ENCODE results near the gene CHPT1. TPM values are rescaled to one million over a fixed set of nuclear protein-coding genes. Genes with fewer than 3 reads are reported as not detected.
A peak's percentile ranks its signal among the peaks of the same experiment; 100 is the strongest.
"Not testable (repeated sequence)": the region's sequence is repeated elsewhere in the genome, so short reads cannot be mapped to it uniquely, and the experiment has no call there.

CHPT1 gene
- total RNA-seq, 2 donors from 2014 or later, result 90.8 to 132 TPM

DNA sequence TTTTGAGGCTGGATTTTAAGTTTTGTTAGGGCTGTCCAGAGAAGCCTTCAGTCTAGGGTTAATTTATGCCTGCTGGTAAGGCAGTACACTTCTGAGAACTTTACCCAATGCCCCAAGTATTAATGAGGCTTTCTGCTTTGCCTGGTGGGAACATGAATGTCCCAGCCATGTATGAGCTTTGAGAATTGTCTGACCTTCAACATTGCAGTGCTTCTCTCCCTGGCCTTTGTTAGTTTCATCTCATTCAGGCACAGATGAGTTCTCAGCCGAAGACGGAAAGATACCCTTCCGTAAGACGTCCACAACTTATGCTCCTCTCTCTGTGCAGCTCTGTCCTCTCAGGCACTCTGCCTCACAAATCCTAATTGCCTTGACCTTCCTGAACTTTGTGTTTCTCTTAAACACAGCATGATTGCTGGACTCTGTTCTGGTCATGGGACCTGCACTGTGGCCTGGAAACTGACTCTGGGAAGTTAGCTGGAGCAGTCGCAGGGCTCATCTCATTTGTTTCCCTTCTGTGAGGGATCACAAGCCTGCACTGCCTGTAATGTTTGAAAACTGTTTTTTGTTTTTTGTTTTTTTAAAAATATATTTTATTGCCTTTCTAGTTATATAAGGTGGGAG is 15.7 kb downstream of the CHPT1 start:
- intact Hi-C loops (cut with DNase I), result no loop called here
- peak; percentile 79 to 82 for ATAC-seq
- no peak for DNase-seq

DNA sequence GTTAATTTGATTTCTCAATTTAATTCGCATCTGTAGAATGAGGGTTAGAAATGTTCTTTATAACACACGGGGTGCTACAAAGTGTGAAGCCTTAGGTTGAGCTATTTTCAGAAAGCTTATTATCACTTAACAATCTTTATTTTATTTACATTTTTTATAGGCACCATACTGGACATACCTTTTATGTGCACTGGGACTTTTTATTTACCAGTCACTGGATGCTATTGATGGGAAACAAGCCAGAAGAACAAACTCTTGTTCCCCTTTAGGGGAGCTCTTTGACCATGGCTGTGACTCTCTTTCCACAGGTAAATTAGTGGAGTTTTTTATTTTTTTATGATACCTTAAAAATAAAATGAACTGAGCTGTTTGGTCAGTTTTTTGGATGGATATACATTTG is 16.5 kb downstream of the CHPT1 start:
- ATAC-seq, result no peak
- intact Hi-C loops (cut with DNase I), result no loop called here
- no peak for DNase-seq

DNA sequence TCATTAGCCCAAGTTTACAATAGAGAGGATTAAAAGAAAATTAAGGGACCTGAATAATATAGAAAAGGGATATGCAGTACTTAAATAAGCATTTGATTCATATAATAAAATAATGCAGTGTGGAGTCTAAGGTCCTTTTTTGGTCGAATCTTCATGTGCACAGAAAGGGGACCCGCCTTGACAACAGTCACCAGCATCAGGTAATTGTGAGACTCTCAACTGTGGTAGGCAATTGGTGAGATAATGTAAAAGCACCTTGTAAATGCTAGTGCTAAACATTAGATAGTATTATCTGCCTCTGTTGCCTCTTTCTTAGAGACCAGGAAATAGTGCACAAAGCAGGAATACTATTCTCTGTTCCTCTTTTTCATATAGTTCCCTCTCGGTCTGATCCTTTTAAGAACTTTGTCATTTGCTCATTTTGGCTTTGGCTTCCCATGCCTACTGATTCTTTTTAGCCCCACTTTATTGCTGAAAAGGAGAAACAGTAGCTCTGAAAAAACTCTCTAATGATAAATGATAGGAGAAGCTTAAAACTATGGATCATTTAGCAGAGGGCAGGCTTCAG is 17.5 kb downstream of the CHPT1 start:
- ATAC-seq (no peak), DNase-seq (no peak)
- intact Hi-C loops (cut with DNase I), result no loop called here

DNA sequence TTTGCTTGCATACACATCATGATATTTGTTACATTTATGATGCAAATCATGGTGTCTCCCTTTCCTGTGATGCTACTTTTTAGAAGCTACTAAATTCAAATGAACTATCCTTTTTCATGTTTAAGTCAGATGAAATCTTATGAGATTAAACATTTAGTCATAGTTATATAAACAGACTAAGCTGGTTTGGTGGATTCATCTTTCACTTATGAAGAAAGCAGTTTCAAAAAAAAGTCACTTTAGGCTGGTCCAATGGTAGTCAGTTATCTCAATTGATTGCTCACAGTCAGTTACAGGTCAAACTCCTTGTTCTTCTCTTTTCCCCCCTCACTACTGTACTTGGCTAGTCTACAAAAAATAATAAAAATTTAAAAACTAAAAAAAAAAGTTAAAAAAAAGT is 22.1 kb downstream of the CHPT1 start:
- ATAC-seq (no peak), DNase-seq (no peak)
- intact Hi-C loops (cut with DNase I), result no loop called here

DNA sequence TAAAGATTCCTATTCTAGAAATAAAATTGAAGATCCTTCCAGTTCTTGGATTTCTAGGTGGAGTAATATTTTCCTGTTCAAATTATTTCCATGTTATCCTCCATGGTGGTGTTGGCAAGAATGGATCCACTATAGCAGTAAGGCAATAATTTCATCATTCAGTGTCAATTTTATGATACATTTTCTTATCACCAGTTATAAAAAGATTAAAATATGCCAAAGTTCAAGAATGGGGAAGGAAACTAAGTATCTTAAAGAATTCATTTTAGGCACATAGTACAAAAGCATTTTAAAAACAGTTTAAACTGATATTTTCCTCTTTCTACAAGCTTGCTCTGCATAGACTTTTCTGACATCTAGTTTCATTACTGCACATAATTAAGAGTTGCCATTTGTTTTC is 22.7 kb downstream of the CHPT1 start:
- ATAC-seq (no peak), DNase-seq (no peak)
- intact Hi-C loops (cut with DNase I), result no loop called here

DNA sequence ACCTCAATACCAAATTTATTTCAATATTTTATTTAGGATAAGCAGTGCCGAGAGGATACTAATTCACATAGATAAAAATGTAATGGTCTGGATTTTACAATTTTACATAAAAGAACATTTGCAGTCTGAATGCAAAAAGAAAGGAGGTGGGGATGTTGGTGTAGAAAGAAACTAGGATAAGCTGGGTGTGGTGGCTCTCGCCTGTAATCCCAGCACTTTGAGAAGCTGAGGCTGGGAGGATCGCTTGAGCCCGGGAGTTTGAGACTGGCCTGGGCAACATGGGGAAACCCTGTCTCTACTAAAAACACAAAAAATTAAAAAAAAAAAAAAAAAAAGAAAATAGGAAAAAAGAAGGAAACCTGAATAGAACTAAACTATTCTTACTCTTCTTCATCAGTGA is 25.0 kb downstream of the CHPT1 start:
- intact Hi-C loops (cut with DNase I), result no loop called here
- ATAC-seq, result no peak
- DNase-seq, result no peak

DNA sequence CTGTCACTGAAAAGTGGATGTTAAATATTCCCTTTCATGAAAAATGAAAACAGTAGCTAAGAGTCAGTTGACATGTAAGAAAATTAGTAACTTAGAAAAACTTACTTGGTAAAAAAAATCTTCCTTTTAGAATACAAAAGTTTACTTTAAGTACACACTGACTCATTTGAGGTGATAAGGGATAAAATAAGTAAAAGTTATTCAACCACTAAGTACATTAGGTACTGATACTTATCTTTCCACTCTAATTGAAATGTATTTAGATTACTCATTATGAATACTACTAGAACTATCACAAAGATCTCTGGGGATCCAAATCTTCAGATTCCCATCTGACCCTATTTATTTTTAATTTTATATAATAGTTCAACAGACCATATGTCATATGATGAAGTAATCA is 29.7 kb downstream of the CHPT1 start:
- DNase-seq (no peak), ATAC-seq (no peak)
- intact Hi-C loops (cut with DNase I), result no loop called here

DNA sequence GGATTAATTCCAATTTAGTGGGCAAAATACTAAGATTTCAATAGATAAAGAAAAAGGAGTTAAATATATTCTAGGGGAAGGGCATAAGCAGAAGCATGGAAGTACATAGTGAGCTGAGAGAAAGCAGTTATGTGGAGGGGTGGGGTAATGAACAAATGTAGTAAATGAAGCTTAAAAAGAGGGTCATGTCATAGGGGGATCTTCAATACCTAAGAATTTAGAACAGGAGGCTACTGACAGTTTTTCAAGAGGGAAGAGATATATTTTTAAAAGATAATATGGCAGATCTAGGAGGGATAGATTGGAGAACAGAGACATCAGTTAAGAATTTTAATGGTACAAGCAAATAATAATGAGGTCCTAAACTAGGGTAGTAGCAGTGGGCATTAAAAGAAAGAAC is 32.4 kb downstream of the CHPT1 start:
- intact Hi-C loops (cut with DNase I), result no loop called here
- DNase-seq (no peak), ATAC-seq (no peak)

DNA sequence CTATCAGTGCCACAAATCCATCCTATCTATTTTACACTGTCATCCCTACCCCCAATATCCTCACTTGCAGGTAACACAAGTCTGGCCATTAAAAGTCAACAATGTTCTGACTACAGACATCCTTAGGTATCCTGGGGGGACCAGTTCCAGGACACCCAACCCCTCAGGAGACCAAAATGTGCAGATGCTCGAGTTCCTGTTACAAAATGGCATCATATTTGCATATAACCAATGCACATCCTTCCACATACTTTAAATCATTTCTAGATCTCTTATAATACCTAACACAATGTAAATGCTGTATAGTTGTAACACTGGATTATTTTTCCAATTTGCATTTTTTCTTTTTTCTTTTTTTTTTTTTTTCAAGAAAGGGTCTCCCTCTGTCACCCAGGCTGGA is 34.9 kb downstream of the CHPT1 start:
- no peak for DNase-seq
- ATAC-seq, result no peak
- intact Hi-C loops (cut with DNase I), result no loop called here

DNA sequence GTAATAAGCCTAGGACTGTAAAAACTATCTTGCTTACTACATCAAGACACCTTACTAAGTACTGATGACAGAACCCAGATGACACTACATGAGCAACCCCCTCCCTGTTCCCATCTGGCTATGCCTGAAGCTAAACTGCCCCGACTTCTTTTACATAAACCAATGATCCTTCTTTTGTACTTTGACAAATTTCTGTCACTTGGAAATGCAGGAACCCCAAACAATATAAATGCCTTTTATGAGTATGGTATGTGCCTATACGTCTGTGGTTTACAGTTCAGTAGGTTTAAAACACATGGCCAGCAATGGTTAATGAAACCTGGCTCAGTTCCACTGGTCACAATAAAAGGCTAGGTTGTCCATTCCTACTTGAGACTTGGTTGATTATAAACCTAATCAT is 35.7 kb downstream of the CHPT1 start:
- intact Hi-C loops (cut with DNase I), result no loop called here
- no peak for DNase-seq
- no peak for ATAC-seq

DNA sequence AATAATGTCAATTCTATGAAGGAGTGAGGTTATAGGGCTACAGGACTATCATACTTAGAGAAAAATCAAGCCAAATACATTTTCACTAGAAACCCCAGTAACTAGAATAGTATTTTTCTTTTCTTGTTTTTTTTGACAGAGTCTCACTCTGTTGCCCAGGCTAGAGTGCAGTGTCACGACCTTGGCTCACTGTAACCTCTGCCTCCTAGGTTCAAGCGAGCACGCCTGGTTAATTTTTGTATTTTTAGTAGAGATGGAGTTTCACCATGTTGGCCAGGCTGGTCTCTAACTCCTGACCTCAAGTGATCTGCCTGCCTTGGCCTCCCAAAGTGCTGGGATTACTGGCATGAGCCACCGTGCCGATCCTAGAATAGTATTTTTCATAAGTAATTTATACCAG is 37.0 kb downstream of the CHPT1 start:
- intact Hi-C loops (cut with DNase I); DNase-seq; ATAC-seq: not testable (repeated sequence)

DNA sequence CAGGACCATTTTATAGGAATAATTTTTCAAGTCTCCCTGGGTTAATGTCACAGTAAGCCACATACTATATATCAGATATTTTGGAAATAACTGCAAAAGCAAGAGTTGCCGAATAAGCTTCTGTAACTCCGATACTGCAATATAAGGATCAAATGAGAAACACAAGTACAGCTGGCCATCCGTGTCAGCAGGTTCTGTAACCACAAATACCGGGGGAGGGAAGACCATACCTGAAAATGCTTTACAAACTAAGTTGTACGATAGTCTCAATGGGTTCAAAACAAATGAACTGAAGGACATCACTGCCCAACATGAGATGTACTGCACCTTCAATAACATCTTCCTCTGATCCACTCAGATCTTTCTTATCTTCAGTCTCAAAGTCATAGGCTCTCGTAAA is 40.0 kb downstream of the CHPT1 start:
- DNase-seq (no peak), ATAC-seq (no peak)
- intact Hi-C loops (cut with DNase I), result no loop called here

DNA sequence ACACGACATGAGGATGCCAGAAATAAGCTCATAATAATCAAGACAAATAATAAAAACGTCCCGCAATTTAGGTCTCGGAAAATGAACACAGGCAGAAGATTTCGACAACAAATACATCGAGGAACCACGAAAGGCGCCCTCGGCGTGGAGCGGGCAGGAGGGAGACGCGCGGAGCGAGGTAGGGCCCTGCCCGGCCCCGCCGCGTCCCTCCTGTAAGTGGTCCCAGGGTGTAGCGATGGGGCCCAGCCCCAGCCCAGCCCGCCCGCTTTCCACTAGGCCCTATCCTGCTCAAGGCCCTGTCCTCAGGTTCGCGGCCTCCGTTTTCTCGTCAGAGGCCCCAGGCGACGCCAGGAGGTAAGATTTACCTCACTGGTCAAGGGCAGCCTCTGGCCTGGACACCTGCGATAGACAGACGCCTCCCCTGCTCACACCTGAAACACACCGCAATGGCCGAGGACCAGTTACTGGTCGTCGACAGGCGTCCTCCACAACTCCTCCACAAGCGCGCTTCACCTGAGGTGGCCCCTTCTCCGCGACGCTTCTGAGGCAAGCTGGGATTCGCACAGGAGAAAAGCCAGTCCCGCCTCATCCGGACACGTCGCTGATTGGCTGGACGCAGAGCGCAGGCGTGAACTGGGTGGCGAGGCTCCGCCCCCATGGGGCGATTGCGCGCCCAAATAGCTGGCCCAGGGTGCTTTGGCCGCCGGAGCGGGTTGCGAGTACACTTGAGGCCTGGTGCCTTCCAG is 41.7 kb downstream of the CHPT1 start, which contains the start of gene SYCP3:
Gene SYCP3, minus strand, starts transcription at position 543 of the 746 bp plus-strand sequence. CDS start 1,527 bp downstream, outside the sequence.
- DNase-seq (no peak), ATAC-seq (peak; percentile 24 to 29)
- intact Hi-C loops (cut with DNase I), result no loop called here

DNA sequence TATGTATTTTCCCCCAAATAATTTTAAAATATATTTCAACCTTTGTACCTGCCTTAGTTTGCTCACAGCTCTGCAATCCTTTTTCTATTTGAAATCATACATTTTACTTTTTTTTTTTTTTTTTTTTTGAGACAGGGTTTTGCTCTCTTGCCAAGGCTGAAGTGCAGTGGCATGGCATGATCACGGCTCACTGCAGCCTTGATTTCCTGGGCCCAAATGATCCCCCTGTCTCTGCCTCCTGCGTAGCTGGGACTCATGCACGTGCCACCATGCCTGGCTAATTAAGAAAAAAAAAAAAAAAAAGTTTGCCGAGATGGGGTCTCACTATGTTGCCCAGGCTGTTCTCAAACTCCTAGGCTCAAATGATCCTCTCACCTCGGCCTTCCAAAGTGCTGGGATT is 43.1 kb downstream of the CHPT1 start:
- DNase-seq, result no peak
- intact Hi-C loops (cut with DNase I), result loop anchor here in 1 of 2 donors (10.0 kb wide), 1 partner anchor 176 kb away; no protein-coding TSS in a partner anchor
- no peak for ATAC-seq

DNA sequence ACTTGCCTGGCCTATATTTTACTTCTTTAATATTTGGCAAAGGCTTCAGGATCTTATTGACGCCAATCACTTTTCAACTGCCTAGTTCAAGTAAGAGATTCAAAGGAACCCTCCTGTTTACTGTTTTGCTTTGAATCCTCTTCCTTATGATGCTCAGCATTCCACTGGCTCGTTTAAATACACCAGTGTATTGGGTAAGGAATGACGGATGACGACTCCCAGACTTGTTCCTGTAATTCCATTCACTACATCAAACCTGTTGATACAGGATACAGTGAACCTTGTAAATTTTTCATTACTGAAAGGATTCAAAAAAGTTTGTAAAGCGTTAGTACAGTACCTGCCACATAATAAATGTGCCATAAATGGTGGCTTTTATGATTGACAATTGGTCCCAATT is 43.5 kb downstream of the CHPT1 start:
- ATAC-seq (no peak), DNase-seq (no peak)
- intact Hi-C loops (cut with DNase I), result loop anchor here in 1 of 2 donors (10.0 kb wide), 1 partner anchor 176 kb away; no protein-coding TSS in a partner anchor

DNA sequence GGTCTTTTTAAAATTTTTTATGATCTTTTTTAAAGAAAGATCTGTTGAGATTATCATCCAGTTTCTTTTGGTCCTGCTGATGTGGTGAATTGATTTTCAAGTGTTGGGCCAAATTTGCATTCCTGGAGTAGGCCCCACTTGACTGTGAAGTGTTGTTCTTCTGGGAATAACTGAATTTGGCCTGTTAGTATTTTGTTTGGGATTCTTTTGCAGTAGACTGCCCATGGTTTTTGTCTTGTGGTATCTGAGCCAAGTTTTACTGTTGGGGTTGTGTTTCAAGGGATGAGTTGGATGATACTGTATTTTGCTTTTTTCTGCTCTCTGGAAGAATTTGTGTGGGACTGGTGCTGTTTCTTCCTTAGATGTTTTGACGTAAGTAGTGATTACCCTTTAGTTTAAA is 45.8 kb downstream of the CHPT1 start:
- ATAC-seq, result no peak
- DNase-seq, result no peak
- intact Hi-C loops (cut with DNase I), result loop anchor here in 1 of 2 donors (10.0 kb wide), 1 partner anchor 178 kb away; no protein-coding TSS in a partner anchor

DNA sequence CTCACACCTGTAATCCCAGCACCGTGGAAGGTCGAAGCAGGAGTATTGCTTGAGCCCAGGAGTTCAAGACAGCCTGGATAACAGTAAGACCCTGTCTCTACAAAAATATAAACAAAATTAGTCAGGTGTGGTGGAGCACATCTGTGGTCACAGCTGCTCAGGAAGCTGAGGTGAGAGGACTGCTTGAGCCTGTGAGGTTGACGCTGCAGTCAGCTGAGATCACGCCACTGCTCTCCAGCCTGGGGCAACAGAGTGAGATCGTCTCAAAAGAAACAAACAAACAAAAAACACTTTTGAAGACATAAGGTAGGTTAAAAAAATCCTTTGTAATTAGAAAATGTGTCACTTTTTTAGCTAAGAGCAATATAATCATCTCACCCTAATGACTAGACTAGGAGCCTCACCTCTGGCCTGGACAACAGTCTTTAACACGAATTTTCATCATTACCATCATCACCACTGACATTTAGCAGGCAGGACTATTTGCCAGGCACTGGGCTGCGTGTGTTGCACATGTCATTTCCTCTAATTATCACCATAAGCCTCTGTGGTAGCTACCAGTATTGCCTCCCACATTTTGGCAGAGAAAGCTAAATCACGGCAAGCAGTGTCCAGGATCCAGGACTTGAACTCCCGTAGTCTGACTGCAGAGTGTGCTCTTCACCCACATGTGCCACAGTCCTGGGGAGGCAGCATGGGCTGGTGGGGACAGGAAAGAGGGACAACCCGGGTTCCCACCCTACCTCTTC is 46.5 kb downstream of the CHPT1 start:
- ATAC-seq (peak in 1 of 2 donors; percentile 20), DNase-seq (no peak)
- intact Hi-C loops (cut with DNase I), result loop anchor here in 1 of 2 donors (10.0 kb wide), 1 partner anchor 179 kb away; no protein-coding TSS in a partner anchor

DNA sequence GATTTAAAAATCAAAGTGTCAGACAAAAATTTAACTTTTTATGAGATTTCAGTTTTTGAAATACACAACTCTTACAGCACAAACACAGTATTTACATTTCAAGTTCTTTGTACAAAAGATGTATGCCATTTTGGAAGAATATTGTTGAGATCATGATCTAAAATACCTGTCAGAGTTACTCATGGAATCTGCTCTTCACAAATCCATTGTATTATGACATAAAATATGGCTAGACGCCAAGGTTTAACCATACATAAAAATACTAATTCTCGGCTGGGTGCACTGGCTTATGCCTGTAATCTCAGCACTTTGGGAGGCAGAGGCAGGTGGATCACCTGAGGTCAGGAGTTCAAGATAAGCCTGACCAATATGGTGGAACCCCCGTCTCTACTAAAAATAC is 48.0 kb downstream of the CHPT1 start:
- no peak for ATAC-seq
- DNase-seq, result no peak
- intact Hi-C loops (cut with DNase I), result loop anchor here in 1 of 2 donors (10.0 kb wide), 1 partner anchor 181 kb away; no protein-coding TSS in a partner anchor

DNA sequence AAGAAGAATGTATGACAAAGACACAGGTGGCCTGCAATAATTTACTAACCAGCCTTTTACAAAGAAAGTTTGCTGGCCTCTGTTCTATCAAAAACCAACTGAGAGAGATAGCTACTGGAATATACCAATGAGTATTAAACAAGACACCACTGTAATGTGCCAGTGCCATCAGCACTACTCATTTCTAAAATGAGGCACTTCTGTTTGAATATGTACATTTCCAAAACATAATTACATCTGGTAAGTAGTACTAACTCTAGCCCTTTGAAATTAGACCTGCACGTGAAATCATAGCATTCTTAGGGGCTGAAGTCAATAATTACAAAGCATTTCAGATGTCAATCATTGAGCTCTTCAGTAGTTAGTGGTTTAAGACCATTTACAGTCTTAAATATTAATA is 48.8 kb downstream of the CHPT1 start:
- ATAC-seq (no peak), DNase-seq (no peak)
- intact Hi-C loops (cut with DNase I), result loop anchor here in 1 of 2 donors (10.0 kb wide), 1 partner anchor 181 kb away; no protein-coding TSS in a partner anchor

Measured in left cardiac atrium (tissue), 4 donors.